GM12891 (cell line): ENCODE results near the gene HS6ST2.

ENCODE experiments used
- POLR2A ChIP-seq: IDR thresholded peaks from 2 replicates; pipeline ENCODE4 v1.6.1; 2011; ENCODE audit warnings: low read depth, low read length, control low read depth
- POLR2AphosphoS5 ChIP-seq: IDR thresholded peaks from 2 replicates; pipeline ENCODE4 v1.6.1; 2011; ENCODE audit warnings: low read depth, low read length, control low read depth
- POU2F2 ChIP-seq: IDR thresholded peaks from 2 replicates; pipeline ENCODE4 v1.6.1; 2011; ENCODE audit warnings: low read depth, mild to moderate bottlenecking, control low read depth, low read length, moderate library complexity
- SPI1 ChIP-seq: IDR thresholded peaks from 2 replicates; pipeline ENCODE4 v1.6.1; 2011; ENCODE audit warnings: low read depth, low read length, control low read depth
- TAF1 ChIP-seq: IDR thresholded peaks from 2 replicates; pipeline ENCODE4 v1.6.1; 2011; ENCODE audit warnings: low read depth, low read length, control low read depth

- TF ChIP-seq POLR2AphosphoS5 (no peak), TAF1 (no peak), POLR2A (no peak), SPI1 (no peak), POU2F2 (no peak)
Observed at GRCh38 chrX:132965461-132965860, 7.0 kb upstream of the HS6ST2 start.
